ENCODE data around the gene ZBTB5. TPM values are rescaled to one million over a fixed set of nuclear protein-coding genes. Genes with fewer than 3 reads are reported as not detected.

Gene ZBTB5
- total and polyA plus RNA-seq, 9 donors: 7.4 to 13.7 (median 11.8) TPM

DNA sequence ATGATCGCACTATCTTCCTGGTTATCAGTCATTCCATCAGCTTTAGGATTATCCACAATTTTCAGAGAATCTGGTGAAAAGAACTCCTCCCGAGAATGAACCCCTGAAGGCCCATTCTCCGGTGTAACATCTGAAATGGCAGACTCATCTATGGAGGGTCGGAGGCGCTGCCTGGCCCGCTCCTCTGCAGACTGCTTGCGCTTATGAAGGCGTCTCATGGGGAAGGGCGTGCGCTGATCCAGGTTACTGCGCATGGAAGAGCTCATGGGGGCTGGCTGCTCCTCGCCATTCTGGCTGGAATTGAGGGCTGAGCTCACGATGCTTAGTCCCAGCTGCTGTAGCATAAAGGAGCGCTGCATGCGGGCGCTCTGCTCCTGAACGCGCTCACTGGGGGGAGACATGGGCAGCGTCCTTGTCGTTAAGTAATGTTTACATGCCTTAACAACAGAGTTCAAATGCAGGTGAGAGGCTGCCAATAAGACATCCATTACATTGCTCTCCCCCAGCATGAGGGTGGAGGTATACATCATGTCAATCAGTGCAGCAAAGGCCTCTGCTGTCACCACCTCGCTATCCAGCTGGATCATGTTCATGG lies 23.4 kb downstream of the ZBTB5 start:
- TF ChIP-seq EP300 (IDR thresholded peaks at IDR 0.05) (no peak), POLR2A (IDR thresholded peaks at IDR 0.05) (no peak)
- TF ChIP-seq, protein P1, sequence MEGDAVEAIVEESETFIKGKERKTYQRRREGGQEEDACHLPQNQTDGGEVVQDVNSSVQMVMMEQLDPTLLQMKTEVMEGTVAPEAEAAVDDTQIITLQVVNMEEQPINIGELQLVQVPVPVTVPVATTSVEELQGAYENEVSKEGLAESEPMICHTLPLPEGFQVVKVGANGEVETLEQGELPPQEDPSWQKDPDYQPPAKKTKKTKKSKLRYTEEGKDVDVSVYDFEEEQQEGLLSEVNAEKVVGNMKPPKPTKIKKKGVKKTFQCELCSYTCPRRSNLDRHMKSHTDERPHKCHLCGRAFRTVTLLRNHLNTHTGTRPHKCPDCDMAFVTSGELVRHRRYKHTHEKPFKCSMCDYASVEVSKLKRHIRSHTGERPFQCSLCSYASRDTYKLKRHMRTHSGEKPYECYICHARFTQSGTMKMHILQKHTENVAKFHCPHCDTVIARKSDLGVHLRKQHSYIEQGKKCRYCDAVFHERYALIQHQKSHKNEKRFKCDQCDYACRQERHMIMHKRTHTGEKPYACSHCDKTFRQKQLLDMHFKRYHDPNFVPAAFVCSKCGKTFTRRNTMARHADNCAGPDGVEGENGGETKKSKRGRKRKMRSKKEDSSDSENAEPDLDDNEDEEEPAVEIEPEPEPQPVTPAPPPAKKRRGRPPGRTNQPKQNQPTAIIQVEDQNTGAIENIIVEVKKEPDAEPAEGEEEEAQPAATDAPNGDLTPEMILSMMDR (IDR thresholded peaks at IDR 0.05): no peak
- DNase-seq: no peak
- Histone ChIP-seq H3K36me3 (no peaks in the 10 kb centered on the region), H3K4me1 (ENCODE audit: insufficient read depth) (no peaks in the 10 kb centered on the region), H3K27ac (no peak overlapping the region), H3K27me3 (no peaks in the 10 kb centered on the region), H3K4me3 (no peak overlapping the region), H3K9me3 (no peaks in the 10 kb centered on the region)
- intact Hi-C loops (cut with DNase I): no loop called here
- 89 to 91% (median 89%) methylated on average over 21 of the region's 21 CpGs for WGBS, 3 donors

DNA sequence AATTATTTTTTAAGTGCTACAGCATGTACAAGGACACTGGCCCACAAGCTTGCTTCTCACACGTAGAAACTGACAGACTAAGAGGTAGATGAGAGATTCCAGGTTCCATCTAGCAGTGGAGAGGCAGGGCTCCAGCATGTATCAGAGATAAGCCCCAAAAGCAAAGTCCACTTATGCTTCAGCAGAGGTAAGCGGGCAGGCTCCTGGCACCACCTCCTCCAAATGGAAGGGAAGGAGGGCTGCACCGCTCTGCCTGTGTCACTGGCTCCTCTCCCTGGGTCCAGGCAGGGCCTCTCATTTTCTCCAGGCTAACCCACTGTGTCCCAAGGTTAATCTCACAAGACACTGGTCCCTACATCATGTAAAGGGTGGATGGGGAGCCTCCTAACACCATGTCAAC lies 26.9 kb downstream of the ZBTB5 start:
- H3K36me3 ChIP-seq: no peaks in the 10 kb centered on the region
- no peaks in the 10 kb centered on the region for H3K27me3 ChIP-seq
- peaks cover 2% of the 10 kb centered on the region for H3K4me1 ChIP-seq (ENCODE audit: insufficient read depth)
- H3K4me3 ChIP-seq: no peak overlapping the region
- TF ChIP-seq, protein P1 (IDR thresholded peaks at IDR 0.05): no peak
- TF ChIP-seq POLR2A (IDR thresholded peaks at IDR 0.05) (no peak), EP300 (IDR thresholded peaks at IDR 0.05) (no peak)
- no peaks in the 10 kb centered on the region for H3K9me3 ChIP-seq
- WGBS, 3 donors: 80 to 85% (median 84%) methylated on average over 3 of the region's 3 CpGs
- DNase-seq: no peak
- no peak overlapping the region for H3K27ac ChIP-seq
- intact Hi-C loops (cut with DNase I): no loop called here

DNA sequence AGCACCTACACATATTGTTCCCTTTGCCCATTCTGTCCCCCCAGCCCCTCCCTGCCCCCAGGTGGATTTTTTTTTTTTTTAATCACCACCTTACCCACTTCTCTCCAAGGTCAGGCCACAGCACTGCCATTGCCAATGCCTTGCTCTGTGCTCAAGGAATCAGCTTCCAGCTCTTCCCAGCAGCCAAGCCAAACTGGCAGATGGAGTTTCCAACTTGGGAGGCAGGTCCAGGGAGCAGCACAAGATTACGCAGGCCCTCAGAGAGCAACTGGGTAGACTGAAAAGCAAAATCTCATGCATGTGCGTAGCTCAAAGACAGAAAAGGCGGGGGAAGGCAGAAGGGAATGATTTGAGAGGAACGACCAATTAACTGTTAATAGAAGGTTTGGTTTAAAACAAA lies 27.6 kb downstream of the ZBTB5 start:
- no peaks in the 10 kb centered on the region for H3K36me3 ChIP-seq

DNA sequence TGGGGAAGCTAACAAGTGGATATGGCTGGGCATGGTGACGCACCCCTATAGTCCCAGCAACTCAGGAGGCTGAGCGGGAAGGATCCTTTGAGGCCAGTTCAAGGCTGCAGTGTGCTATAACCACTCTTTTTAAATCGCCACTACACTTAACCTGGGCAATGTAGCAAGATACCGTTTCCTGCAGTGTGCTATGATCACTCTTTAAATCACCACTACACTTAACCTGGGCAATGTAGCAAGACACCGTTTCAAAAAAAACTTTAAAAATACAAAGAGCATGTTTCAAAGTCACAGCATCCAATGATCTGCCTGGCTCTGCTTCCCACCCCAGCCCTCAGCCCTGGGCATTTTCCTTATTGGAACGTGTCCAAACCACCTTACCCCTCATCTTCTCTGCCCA lies 28.2 kb downstream of the ZBTB5 start:
- 89 to 96% (median 89%) methylated on average over 6 of the region's 6 CpGs for WGBS, 3 donors
- H3K36me3 ChIP-seq: no peaks in the 10 kb centered on the region
- no peak for DNase-seq

More for the DNA sequence above, 27.6 kb downstream of the ZBTB5 start:
- Histone ChIP-seq H3K4me1 (ENCODE audit: insufficient read depth) (peaks cover 2% of the 10 kb centered on the region), H3K4me3 (no peak overlapping the region), H3K9me3 (no peaks in the 10 kb centered on the region), H3K27me3 (no peaks in the 10 kb centered on the region), H3K27ac (no peak overlapping the region)
- no peak for DNase-seq
- TF ChIP-seq EP300 (IDR thresholded peaks at IDR 0.05): no peak
- TF ChIP-seq POLR2A (IDR thresholded peaks at IDR 0.05): no peak
- TF ChIP-seq, protein P1 (IDR thresholded peaks at IDR 0.05): no peak
- WGBS, 3 donors: 85 to 88% (median 86%) methylated on average over 4 of the region's 4 CpGs
- intact Hi-C loops (cut with DNase I): no loop called here

More for the DNA sequence above, 28.2 kb downstream of the ZBTB5 start:
- no peaks in the 10 kb centered on the region for H3K9me3 ChIP-seq
- TF ChIP-seq, protein P1 (IDR thresholded peaks at IDR 0.05): no peak
- TF ChIP-seq EP300 (IDR thresholded peaks at IDR 0.05) (no peak), POLR2A (IDR thresholded peaks at IDR 0.05) (no peak)
- H3K27me3 ChIP-seq: no peaks in the 10 kb centered on the region
- no peak overlapping the region for H3K4me3 ChIP-seq
- intact Hi-C loops (cut with DNase I): no loop called here
- H3K4me1 ChIP-seq (ENCODE audit: insufficient read depth): peaks cover 2% of the 10 kb centered on the region
- no peak overlapping the region for H3K27ac ChIP-seq

Data from ovary (tissue), 9 donors.